Right lobe of liver (tissue), 6 donors: ENCODE data around the gene ARHGEF37. TPM values are rescaled to one million over a fixed set of nuclear protein-coding genes. Genes with fewer than 3 reads are reported as not detected.
"Not testable (repeated sequence)": the region's sequence is repeated elsewhere in the genome, so short reads cannot be mapped to it uniquely, and the experiment has no call there.

Source experiments
- ATAC-seq, 4 donors: fragments of 200-7000 bp; cut with Tn5 transposase; one replicate each; pipeline ENCODE4 v1.9.1; 2020; ENCODE audit warnings: mild to moderate bottlenecking in 4 of 4, moderate library complexity in 4 of 4
- DNase-seq, 3 donors: peaks; one replicate each; pipeline ENCODE4 v3.0.0-alpha.2; 2020
- H3K27ac ChIP-seq, 3 donors: fragments of 200-600 bp; one replicate each; pipeline ENCODE4 v1.8.0; 2022
- H3K27me3 ChIP-seq, 2 donors: fragments of 200-600 bp; one replicate each; pipeline ENCODE4 v1.8.0; 2022
- H3K36me3 ChIP-seq, 4 donors: fragments of 200-600 bp; sonication (generic) in 1 of 4; one replicate each; pipeline versions ENCODE4 v1.5.1 to v1.8.0; 2017 to 2022; ENCODE audit warnings: control low read depth in 1 of 4
- H3K4me1 ChIP-seq, 4 donors: fragments of 200-600 bp; sonication (generic) in 1 of 4; one replicate each; pipeline versions ENCODE4 v1.5.1 to v1.8.0; 2017 to 2022; ENCODE audit warnings: control low read depth in 1 of 4
- H3K4me3 ChIP-seq, 3 donors: fragments of 200-600 bp; one replicate each; pipeline ENCODE4 v1.8.0; 2022
- H3K9me3 ChIP-seq, 4 donors: fragments of 200-600 bp; sonication (generic) in 1 of 4; one replicate each; pipeline versions ENCODE4 v1.5.1 to v1.8.0; 2017 to 2022; ENCODE audit warnings: control low read depth in 1 of 4
- POLR2A ChIP-seq: fragments of 450-650 bp; IDR thresholded peaks from one replicate; pipeline ENCODE4 v1.6.1; 2017; ENCODE audit warnings: antibody characterized with exemption, mild to moderate bottlenecking
- WGBS: methylation state at CpG from one replicate; pipeline ENCODE4 v1.1.6; 2018; ENCODE audit warnings: low coverage, low lambda C conversion rate; ENCODE audit not compliant: insufficient coverage; ENCODE audit errors: missing lambda C conversion rate; 5-methylcytosine and 5-hydroxymethylcytosine counted together
- intact Hi-C, 2 donors: fragments of 100-400 bp; cut with DNase I; formaldehyde crosslinking; loops; one replicate each; pipeline versions ENCODE4 v1.11.2 to v1.14.1; 2022
- total RNA-seq, 6 experiments: library from RNA; depleted of rRNA in 2 of 6; stranded (reverse); fragments of >200 nt in 2 of 6; fragmentation: NEBNext Ultra II Directional in 3 of 6; extraction: Animal tissue kit (Norgen Biotek cat#: 25700) in 3 of 6; gene quantifications; one replicate each; pipeline versions ENCODE4 v1.1.0 to v1.2.4, GENCODE V29; 2016 to 2023
- TF ChIP-seq, protein P1 (sequence below), 4 donors: fragments of 200-600 bp in 3 of 4; fragments of 450-650 bp in 1 of 4; IDR thresholded peaks; one replicate each; pipeline versions ENCODE4 v1.5.1 to v1.8.0; 2016 to 2022; ENCODE audit warnings: antibody characterized with exemption in 4 of 4, mild to moderate bottlenecking in 2 of 4
- donor health status: DM: no; HTN: yes; CAD: no.
- donor health status: DM: no; HTN: no; CAD: no.
- donor health status: DM: no; HTN: no; CAD: no.
- donor health status: DM: no; HTN: yes; CAD: no.
- donor health status: DM: no; HTN: yes; CAD: no.

Gene ARHGEF37
- total RNA-seq, 6 experiments from 2014 or later, result 1.6 to 7.3 (median 2.1) TPM

GRCh38 chr5:149647334-149647733 lies 66.0 kb downstream of the ARHGEF37 start:
- WGBS, result 77% methylated on average over 2 of the region's 3 CpGs
- no peak overlapping the region for H3K27ac ChIP-seq
- ATAC-seq, result no peak

GRCh38 chr5:149648464-149649393 lies 67.4 kb downstream of the ARHGEF37 start:
- DNase-seq, ATAC-seq, H3K4me1 ChIP-seq, intact Hi-C loops, H3K27ac ChIP-seq, H3K9me3 ChIP-seq, H3K27me3 ChIP-seq, H3K4me3 ChIP-seq, H3K36me3 ChIP-seq: not testable (repeated sequence)
- 81% methylated on average over 5 of the region's 6 CpGs for WGBS

More at GRCh38 chr5:149647334-149647733, 66.0 kb downstream of the ARHGEF37 start:
- Histone ChIP-seq H3K36me3 (no peaks in the 10 kb centered on the region), H3K27me3 (no peaks in the 10 kb centered on the region), H3K4me3 (no peak overlapping the region), H3K4me1 (no peaks in the 10 kb centered on the region), H3K9me3 (no peaks in the 10 kb centered on the region)
- TF ChIP-seq, protein P1, sequence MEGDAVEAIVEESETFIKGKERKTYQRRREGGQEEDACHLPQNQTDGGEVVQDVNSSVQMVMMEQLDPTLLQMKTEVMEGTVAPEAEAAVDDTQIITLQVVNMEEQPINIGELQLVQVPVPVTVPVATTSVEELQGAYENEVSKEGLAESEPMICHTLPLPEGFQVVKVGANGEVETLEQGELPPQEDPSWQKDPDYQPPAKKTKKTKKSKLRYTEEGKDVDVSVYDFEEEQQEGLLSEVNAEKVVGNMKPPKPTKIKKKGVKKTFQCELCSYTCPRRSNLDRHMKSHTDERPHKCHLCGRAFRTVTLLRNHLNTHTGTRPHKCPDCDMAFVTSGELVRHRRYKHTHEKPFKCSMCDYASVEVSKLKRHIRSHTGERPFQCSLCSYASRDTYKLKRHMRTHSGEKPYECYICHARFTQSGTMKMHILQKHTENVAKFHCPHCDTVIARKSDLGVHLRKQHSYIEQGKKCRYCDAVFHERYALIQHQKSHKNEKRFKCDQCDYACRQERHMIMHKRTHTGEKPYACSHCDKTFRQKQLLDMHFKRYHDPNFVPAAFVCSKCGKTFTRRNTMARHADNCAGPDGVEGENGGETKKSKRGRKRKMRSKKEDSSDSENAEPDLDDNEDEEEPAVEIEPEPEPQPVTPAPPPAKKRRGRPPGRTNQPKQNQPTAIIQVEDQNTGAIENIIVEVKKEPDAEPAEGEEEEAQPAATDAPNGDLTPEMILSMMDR (IDR thresholded peaks at IDR 0.05), result no peak
- no peak for TF ChIP-seq POLR2A
- DNase-seq, result peak in 1 of 3 donors; percentile 14
- intact Hi-C loops, result no loop called here

DNA sequence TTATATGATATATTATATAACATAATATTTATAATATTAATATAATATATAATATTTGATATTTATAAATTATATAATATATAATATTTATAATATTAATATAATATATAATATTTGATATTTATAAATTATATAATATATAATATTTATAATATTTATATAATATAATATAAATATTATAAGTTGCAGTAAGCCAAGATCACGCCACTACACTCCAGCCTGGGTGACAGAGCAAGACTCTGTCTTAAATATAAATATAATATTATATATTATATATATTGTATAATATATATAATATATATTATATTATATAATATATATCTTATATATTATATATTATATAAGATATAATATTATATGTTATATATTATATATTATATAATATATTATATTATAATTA lies 68.4 kb downstream of the ARHGEF37 start:
- intact Hi-C loops, H3K27me3 ChIP-seq, ATAC-seq, H3K36me3 ChIP-seq, H3K4me3 ChIP-seq, H3K4me1 ChIP-seq, DNase-seq, H3K27ac ChIP-seq, H3K9me3 ChIP-seq: not testable (repeated sequence)
- WGBS, result no CpG with 5 or more reads among the region's 1 CpG

DNA sequence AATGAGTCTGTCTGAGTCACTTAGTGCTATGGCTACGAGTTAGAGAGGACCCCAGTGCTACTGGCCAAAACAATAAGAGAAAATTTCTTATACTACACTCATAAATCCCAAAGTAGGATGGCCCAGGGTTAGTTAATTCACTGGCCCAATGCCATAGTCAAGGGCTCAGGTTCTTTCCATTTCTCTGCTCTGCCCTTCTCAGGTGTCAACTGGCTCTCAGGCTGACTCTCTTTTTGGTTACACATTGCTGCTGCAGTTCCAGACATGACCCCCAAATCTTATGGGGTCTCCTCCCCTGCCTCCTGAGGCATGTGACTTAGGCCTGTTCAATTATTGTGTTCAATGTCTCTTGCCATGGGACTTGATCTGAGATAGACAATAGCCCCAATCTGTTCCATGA lies 70.4 kb downstream of the ARHGEF37 start:
- no peak overlapping the region for H3K27ac ChIP-seq
- 89% methylated on average over 1 of the region's 1 CpG for WGBS
- no peaks in the 10 kb centered on the region for H3K4me1 ChIP-seq
- DNase-seq, result peak in 1 of 3 donors; percentile 33
- intact Hi-C loops, result no loop called here
- no peak overlapping the region for H3K4me3 ChIP-seq
- TF ChIP-seq POLR2A, result no peak
- TF ChIP-seq, protein P1 (IDR thresholded peaks at IDR 0.05), result no peak
- peak in 1 of 4 donors; percentile 25 for ATAC-seq
- no peaks in the 10 kb centered on the region for H3K27me3 ChIP-seq
- H3K36me3 ChIP-seq, result no peaks in the 10 kb centered on the region
- no peaks in the 10 kb centered on the region for H3K9me3 ChIP-seq

GRCh38 chr5:149652697-149653096 lies 71.4 kb downstream of the ARHGEF37 start:
- no peak overlapping the region for H3K4me3 ChIP-seq
- no peaks in the 10 kb centered on the region for H3K27me3 ChIP-seq
- H3K4me1 ChIP-seq, result no peaks in the 10 kb centered on the region
- intact Hi-C loops, result no loop called here
- H3K36me3 ChIP-seq, result no peaks in the 10 kb centered on the region
- DNase-seq, result no peak
- TF ChIP-seq, protein P1 (IDR thresholded peaks at IDR 0.05), result no peak
- no peak for TF ChIP-seq POLR2A
- ATAC-seq, result peak in 1 of 4 donors; percentile 18
- WGBS, result no CpG with 5 or more reads among the region's 2 CpGs
- H3K27ac ChIP-seq, result no peak overlapping the region
- H3K9me3 ChIP-seq, result no peaks in the 10 kb centered on the region
